Measurements from ENCODE around the gene WHRN. TPM values are rescaled to one million over a fixed set of nuclear protein-coding genes. Genes with fewer than 3 reads are reported as not detected.

The WHRN gene
- total RNA-seq, 1 donor from 2014 or later: 14.5 TPM

DNA sequence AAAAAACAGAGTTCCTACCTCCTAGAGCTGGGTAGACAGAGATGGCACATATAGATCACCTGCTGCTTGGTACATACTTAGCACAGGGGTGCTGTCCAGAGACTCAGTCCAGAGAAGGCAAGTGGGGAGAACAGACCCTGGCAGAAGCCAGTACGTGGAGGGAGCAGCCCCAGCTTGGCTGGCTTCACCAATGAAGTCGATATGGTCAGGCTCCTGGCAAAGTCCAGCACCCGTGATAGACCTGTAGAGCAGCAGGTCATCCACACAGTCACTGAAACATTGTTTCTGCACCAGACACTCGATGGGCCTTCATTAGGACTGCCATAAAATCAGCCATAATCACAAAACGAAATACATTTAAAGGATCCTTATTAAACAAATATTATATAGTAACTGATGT is 45.8 kb downstream of the WHRN start:
- CTCF ChIA-PET: no interaction called here
- Mint-ChIP-seq H3K27ac (no peak overlapping the region), H3K4me3 (no peak overlapping the region), H3K9me3 (peaks cover 4% of the 10 kb centered on the region), H3K36me3 (ENCODE audit: low read depth) (no peaks in the 10 kb centered on the region), H3K4me1 (peaks cover 15% of the 10 kb centered on the region), H3K27me3 (no peaks in the 10 kb centered on the region)
- POLR2A ChIA-PET: interaction anchor here (1.7 kb wide), 1 partner anchor 8 kb away, joined by 11 read pairs; no protein-coding TSS in a partner anchor
- DNase-seq: no peak
- no peak for ATAC-seq (ENCODE audit: low read depth)
- TF ChIP-seq, protein P1, sequence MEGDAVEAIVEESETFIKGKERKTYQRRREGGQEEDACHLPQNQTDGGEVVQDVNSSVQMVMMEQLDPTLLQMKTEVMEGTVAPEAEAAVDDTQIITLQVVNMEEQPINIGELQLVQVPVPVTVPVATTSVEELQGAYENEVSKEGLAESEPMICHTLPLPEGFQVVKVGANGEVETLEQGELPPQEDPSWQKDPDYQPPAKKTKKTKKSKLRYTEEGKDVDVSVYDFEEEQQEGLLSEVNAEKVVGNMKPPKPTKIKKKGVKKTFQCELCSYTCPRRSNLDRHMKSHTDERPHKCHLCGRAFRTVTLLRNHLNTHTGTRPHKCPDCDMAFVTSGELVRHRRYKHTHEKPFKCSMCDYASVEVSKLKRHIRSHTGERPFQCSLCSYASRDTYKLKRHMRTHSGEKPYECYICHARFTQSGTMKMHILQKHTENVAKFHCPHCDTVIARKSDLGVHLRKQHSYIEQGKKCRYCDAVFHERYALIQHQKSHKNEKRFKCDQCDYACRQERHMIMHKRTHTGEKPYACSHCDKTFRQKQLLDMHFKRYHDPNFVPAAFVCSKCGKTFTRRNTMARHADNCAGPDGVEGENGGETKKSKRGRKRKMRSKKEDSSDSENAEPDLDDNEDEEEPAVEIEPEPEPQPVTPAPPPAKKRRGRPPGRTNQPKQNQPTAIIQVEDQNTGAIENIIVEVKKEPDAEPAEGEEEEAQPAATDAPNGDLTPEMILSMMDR (IDR thresholded peaks at IDR 0.05): no peak
- intact Hi-C loops (cut with micrococcal nuclease): no loop called here

GRCh38 chr9:114456929-114457328 is 48.3 kb downstream of the WHRN start:
- peaks cover 4% of the 10 kb centered on the region for H3K36me3 Mint-ChIP-seq (ENCODE audit: low read depth)
- ChIA-PET CTCF (no interaction called here), POLR2A (no interaction called here)
- DNase-seq (no peak), ATAC-seq (ENCODE audit: low read depth) (no peak)
- intact Hi-C loops (cut with micrococcal nuclease): no loop called here
- TF ChIP-seq, protein P1 (IDR thresholded peaks at IDR 0.05): no peak
- H3K4me1 Mint-ChIP-seq: peaks cover 28% of the 10 kb centered on the region
- peaks cover 3% of the 10 kb centered on the region for H3K9me3 Mint-ChIP-seq
- H3K27ac Mint-ChIP-seq: no peak overlapping the region
- H3K27me3 Mint-ChIP-seq: no peaks in the 10 kb centered on the region
- H3K4me3 Mint-ChIP-seq: no peak overlapping the region

DNA sequence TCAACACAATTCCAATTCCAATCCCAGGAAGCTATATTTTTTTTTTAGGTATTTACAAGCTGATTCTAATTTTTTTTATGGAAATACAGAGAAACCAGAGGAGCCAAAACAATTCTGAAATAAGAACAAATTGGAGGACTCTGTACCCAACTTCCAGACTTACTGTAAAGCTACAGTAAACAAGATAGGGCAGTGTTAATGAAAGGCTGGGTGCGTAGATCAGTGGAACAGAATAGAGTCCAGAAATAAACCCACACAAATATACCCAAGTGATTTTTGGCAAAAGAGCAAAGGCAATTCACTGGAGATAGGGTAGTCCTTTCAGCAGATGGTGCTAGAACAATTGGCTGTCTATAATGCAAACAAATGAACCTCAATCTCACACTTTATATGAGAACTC is 50.6 kb downstream of the WHRN start:
- H3K4me1 Mint-ChIP-seq: peaks cover 41% of the 10 kb centered on the region
- H3K9me3 Mint-ChIP-seq: peaks cover 3% of the 10 kb centered on the region
- no peaks in the 10 kb centered on the region for H3K27me3 Mint-ChIP-seq
- CTCF ChIA-PET: interaction anchor here (0.8 to 1.5 kb wide), 2 partner anchors 19 to 200 kb away, joined by 3 read pairs; no protein-coding TSS in a partner anchor
- DNase-seq: no peak
- intact Hi-C loops (cut with micrococcal nuclease): no loop called here
- peak overlapping the region; percentile 30 for H3K27ac Mint-ChIP-seq
- ATAC-seq (ENCODE audit: low read depth): no peak
- H3K4me3 Mint-ChIP-seq: no peak overlapping the region
- H3K36me3 Mint-ChIP-seq (ENCODE audit: low read depth): peaks cover 4% of the 10 kb centered on the region
- TF ChIP-seq, protein P1 (IDR thresholded peaks at IDR 0.05): no peak
- POLR2A ChIA-PET: no interaction called here

DNA sequence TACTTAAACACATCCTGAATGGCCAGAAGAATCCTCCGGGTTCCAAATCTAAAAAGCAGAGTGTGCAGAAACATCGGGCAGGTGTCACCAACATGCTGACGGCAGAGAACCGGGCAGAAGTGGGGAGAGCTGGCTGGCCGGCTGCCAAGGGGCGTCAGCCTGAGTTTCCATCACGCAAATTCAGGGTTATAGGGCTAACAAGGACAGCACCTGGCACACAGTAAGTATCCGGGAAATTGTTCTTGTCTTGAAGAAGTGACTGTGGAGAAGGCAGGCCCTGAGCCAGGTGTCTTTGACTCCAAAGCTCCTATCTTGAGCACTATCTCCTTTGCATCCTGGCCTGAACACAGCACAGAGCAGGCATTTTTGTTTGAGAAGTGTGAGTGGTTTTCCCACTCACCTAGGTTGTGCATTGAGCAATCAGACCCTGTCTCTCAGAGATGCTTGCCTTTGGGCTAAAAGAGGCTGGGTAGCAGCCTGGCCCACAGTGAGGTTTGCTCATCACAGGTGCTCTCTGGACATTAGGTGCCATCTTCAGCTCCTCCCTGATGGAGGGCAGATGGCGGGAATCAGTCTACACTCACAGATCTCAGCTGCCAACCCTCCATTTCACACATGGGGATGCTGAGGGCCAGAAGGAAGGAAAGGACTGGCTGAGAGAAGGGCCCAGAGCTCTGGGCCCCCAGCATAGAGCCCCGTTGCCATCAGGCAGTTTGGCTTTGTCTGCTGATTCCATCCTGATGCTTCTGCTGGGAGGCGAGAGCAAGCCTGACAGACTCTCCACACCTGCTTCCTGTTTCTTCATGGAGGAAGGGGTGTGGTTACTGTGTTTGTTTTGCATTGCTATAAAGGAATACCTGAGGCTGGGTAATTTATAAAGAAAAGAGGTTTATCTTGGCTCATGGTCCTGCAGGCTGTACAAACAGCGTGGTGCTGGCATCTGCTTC is 52.8 kb downstream of the WHRN start:
- no peaks in the 10 kb centered on the region for H3K27me3 Mint-ChIP-seq
- intact Hi-C loops (cut with micrococcal nuclease): loop anchor here (1.0 to 2.0 kb wide), 2 partner anchors 52 to 158 kb away; partner anchors contain the start of gene TMEM268
- TF ChIP-seq, protein P1 (IDR thresholded peaks at IDR 0.05): no peak
- H3K9me3 Mint-ChIP-seq: peaks cover 3% of the 10 kb centered on the region
- peak overlapping the region; percentile 55 for H3K4me3 Mint-ChIP-seq
- H3K36me3 Mint-ChIP-seq (ENCODE audit: low read depth): peaks cover 4% of the 10 kb centered on the region
- peak overlapping the region; percentile 95 for H3K27ac Mint-ChIP-seq
- peaks cover 61% of the 10 kb centered on the region for H3K4me1 Mint-ChIP-seq
- DNase-seq (peak; percentile 61), ATAC-seq (ENCODE audit: low read depth) (peak; percentile 35)
- POLR2A ChIA-PET: interaction anchor here (0.5 to 2.5 kb wide), 14 partner anchors 7 to 201 kb away, joined by 3 to 12 read pairs (median 5); partner anchors contain the start of genes ATP6V1G1 and TMEM268
- CTCF ChIA-PET: interaction anchor here (1.0 to 2.8 kb wide), 2 partner anchors 54 to 201 kb away, joined by 3 to 13 read pairs; no protein-coding TSS in a partner anchor

GRCh38 chr9:114451707-114452031 is 53.6 kb downstream of the WHRN start:
- ATAC-seq (ENCODE audit: low read depth) (no peak), DNase-seq (no peak)
- TF ChIP-seq, protein P1 (IDR thresholded peaks at IDR 0.05): no peak
- Mint-ChIP-seq H3K4me1 (peaks cover 69% of the 10 kb centered on the region), H3K27me3 (no peaks in the 10 kb centered on the region), H3K27ac (peak overlapping the region; percentile 95), H3K4me3 (peak overlapping the region; percentile 58), H3K36me3 (ENCODE audit: low read depth) (peaks cover 4% of the 10 kb centered on the region), H3K9me3 (peaks cover 3% of the 10 kb centered on the region)
- ChIA-PET CTCF (interaction anchor here (2.8 kb wide), 1 partner anchor 202 kb away, joined by 13 read pairs; no protein-coding TSS in a partner anchor), POLR2A (interaction anchor here (0.5 to 2.5 kb wide), 18 partner anchors 8 to 225 kb away, joined by 3 to 12 read pairs (median 4); partner anchors contain the start of genes AKNA, ATP6V1G1, TMEM268 and WHRN)
- intact Hi-C loops (cut with micrococcal nuclease): loop anchor here (1.0 to 2.0 kb wide), 10 partner anchors 10 to 202 kb away; partner anchors contain the start of genes ATP6V1G1 and TMEM268

Data from activated B cell treated with CpG ODN at 0.5 μM for 24 hours (primary cell).